Esophagus squamous epithelium (tissue), 4 donors: ENCODE data around the gene APOBEC3A.

Experiments
- CTCF ChIP-seq, 6 experiments: fragments of 450-650 bp in 4 of 6; fragments of 200-600 bp in 2 of 6; sonication (generic) in 2 of 6; IDR thresholded peaks; one replicate each; pipeline ENCODE4 v1.5.1; 2016 to 2019; ENCODE audit warnings: antibody characterized with exemption in 6 of 6, mild to moderate bottlenecking in 4 of 6, moderate library complexity in 4 of 6
- POLR2A ChIP-seq, 4 donors: fragments of 450-650 bp; IDR thresholded peaks; one replicate each; pipeline ENCODE4 v1.6.1; 2017; ENCODE audit warnings: antibody characterized with exemption in 4 of 4, mild to moderate bottlenecking in 4 of 4, moderate library complexity in 3 of 4

- no peak for TF ChIP-seq CTCF (IDR thresholded peaks at IDR 0.05)
- no peak for TF ChIP-seq POLR2A (IDR thresholded peaks at IDR 0.05)
These were observed 5.0 kb upstream of the APOBEC3A start for GRCh38 chr22:38952281-38952993.
